Ascending aorta (tissue), 2 donors: ENCODE results near the gene MBD3. TPM values are rescaled to one million over a fixed set of nuclear protein-coding genes. Genes with fewer than 3 reads are reported as not detected.
"Not testable (repeated sequence)": the region's sequence is repeated elsewhere in the genome, so short reads cannot be mapped to it uniquely, and the experiment has no call there.

Experiments
- DNase-seq, 2 donors: peaks; one replicate each; pipeline ENCODE4 v3.0.0-alpha.2; 2019; ENCODE audit warnings: low spot score in 2 of 2
- H3K27ac ChIP-seq, 2 donors: fragments of 200-600 bp; sonication (generic); one replicate each; pipeline ENCODE4 v1.5.1; 2016 to 2017; ENCODE audit warnings: mild to moderate bottlenecking in 1 of 2
- H3K27me3 ChIP-seq: fragments of 200-600 bp; sonication (generic); one replicate; pipeline ENCODE4 v1.5.1; 2017
- H3K36me3 ChIP-seq, 2 donors: fragments of 200-600 bp; sonication (generic); one replicate each; pipeline ENCODE4 v1.5.1; 2016
- H3K4me1 ChIP-seq, 2 donors: fragments of 200-600 bp; sonication (generic); one replicate each; pipeline ENCODE4 v1.5.1; 2016 to 2017; ENCODE audit warnings: mild to moderate bottlenecking in 1 of 2
- H3K4me3 ChIP-seq, 2 donors: fragments of 200-600 bp; sonication (generic); one replicate each; pipeline ENCODE4 v1.5.1; 2016 to 2017; ENCODE audit warnings: mild to moderate bottlenecking in 1 of 2
- H3K9me3 ChIP-seq, 2 donors: fragments of 200-600 bp; sonication (generic); one replicate each; pipeline ENCODE4 v1.5.1; 2016
- intact Hi-C: fragments of 100-400 bp; cut with DNase I; formaldehyde crosslinking; loops from one replicate; pipeline ENCODE4 v1.15.1; 2023
- total RNA-seq: library from RNA; depleted of rRNA; stranded (reverse); fragments of >200 nt; gene quantifications from one replicate; pipeline ENCODE4 v1.1.0, GENCODE V29; 2016
- TF ChIP-seq, protein P1 (sequence below), 3 experiments: fragments of 200-600 bp in 2 of 3; fragments of 450-650 bp in 1 of 3; sonication (generic) in 2 of 3; IDR thresholded peaks; one replicate each; pipeline ENCODE4 v1.5.1; 2016 to 2019; ENCODE audit warnings: antibody characterized with exemption in 3 of 3, mild to moderate bottlenecking in 1 of 3, moderate library complexity in 1 of 3

MBD3 gene
- total RNA-seq, 1 donor from 2014 or later = 143 TPM

DNA sequence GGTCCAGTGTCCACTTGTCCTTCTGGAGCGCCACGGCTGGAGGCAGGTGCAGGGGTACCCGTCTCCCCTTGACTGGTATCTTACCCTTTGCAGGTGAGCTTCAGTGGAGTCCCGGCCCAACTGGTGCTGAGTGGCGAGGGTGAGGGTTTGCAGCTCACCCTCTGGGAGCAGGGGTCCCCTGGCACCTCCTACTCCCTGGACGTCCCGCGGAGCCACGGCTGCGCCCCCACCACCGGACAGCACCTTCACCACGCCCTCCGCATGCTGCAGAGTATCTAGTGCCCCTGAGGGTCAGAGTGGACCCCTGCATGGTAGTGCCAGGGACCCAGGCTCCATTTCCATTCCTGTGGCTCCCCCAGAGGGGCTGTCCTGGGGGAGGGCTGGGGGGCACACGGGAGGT, 57.7 kb downstream of the MBD3 start:
- intact Hi-C loops = no loop called here
- Histone ChIP-seq H3K27me3 (no peaks in the 10 kb centered on the region), H3K9me3 (no peaks in the 10 kb centered on the region), H3K36me3 (no peaks in the 10 kb centered on the region), H3K4me3 (no peak overlapping the region), H3K4me1 (no peaks in the 10 kb centered on the region), H3K27ac (no peak overlapping the region)
- no peak for DNase-seq
- TF ChIP-seq, protein P1, sequence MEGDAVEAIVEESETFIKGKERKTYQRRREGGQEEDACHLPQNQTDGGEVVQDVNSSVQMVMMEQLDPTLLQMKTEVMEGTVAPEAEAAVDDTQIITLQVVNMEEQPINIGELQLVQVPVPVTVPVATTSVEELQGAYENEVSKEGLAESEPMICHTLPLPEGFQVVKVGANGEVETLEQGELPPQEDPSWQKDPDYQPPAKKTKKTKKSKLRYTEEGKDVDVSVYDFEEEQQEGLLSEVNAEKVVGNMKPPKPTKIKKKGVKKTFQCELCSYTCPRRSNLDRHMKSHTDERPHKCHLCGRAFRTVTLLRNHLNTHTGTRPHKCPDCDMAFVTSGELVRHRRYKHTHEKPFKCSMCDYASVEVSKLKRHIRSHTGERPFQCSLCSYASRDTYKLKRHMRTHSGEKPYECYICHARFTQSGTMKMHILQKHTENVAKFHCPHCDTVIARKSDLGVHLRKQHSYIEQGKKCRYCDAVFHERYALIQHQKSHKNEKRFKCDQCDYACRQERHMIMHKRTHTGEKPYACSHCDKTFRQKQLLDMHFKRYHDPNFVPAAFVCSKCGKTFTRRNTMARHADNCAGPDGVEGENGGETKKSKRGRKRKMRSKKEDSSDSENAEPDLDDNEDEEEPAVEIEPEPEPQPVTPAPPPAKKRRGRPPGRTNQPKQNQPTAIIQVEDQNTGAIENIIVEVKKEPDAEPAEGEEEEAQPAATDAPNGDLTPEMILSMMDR (IDR thresholded peaks at IDR 0.05) = no peak

DNA sequence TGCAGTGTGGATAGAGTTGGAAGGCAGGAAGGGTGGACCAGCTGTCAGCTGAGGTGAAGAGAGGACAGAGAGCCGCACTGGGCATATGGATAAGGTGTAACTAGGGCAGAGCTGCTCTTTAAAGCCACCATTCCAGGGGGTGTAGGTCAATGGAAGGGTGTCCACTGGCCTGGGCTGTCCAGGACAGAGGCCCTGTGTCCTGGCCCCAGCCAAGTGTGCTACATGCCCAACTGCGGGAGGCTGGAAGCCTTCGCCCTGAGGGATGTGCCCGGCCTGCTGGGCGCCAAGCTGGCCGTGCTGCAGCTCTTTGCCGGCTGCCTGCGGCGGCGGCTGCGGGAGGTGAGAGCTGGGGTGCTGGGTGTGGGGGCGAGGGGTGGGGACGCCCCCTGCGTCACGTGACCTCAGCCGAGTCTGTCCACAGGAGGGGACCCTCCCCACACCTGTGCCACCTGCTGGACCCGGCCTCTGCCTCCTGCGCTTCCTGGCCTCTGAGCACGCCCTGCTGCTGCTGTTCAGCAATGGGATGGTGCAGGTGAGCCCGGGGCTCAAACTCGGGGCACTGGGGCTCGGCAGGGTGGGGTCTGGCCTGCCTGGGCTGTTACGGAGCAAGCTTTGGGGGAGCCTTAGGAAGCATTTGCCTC, 59.0 kb downstream of the MBD3 start:
- H3K9me3 ChIP-seq = no peaks in the 10 kb centered on the region
- H3K27me3 ChIP-seq = no peaks in the 10 kb centered on the region
- no peak for DNase-seq
- H3K4me3 ChIP-seq = no peak overlapping the region
- TF ChIP-seq, protein P1 (IDR thresholded peaks at IDR 0.05) = no peak
- no peak overlapping the region for H3K27ac ChIP-seq
- H3K36me3 ChIP-seq = no peaks in the 10 kb centered on the region
- intact Hi-C loops = no loop called here
- no peaks in the 10 kb centered on the region for H3K4me1 ChIP-seq

DNA sequence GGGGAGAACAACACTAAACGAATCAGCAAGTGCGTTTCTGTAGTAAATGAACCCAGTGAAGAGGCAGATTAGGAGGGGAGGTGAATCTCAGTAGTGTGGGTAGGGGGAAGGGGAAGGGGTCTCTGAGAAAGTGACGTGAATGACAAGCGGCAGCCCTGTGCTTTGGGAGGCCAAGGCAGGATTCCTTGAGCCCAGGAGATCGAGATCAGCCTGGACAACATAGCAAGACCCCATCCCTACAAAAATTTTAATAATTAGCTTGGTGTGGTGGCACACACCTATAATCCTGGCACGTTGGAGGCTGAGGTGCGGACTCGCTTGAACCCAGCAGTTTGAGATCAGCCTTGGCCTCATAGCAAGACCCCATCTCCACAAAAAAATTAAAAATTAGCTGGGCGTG, 60.7 kb downstream of the MBD3 start:
- TF ChIP-seq, protein P1 (IDR thresholded peaks at IDR 0.05) = no peak
- Histone ChIP-seq H3K9me3 (no peaks in the 10 kb centered on the region), H3K27me3 (peaks cover 3% of the 10 kb centered on the region), H3K4me1 (no peaks in the 10 kb centered on the region), H3K27ac (no peak overlapping the region), H3K36me3 (no peaks in the 10 kb centered on the region), H3K4me3 (no peak overlapping the region)
- intact Hi-C loops = no loop called here
- DNase-seq = no peak

DNA sequence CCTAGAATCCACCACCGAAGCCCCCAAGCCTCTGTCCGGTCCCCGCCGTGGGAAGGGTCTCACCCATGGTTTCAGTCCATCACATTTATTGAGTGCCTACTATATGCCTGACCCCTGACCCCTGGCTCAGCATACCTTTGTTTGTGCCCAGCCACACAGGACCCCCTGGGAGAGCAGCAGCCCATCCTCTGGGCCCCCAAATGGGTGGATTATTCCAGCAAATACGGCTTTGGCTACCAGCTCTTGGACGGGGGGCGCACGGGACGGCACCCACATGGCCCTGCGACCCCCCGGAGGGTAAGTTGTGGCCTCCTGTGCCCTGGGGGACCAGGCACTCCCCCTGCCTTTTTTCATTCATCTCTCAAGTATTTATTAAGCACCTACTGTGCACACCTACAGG, 61.1 kb downstream of the MBD3 start:
- Histone ChIP-seq H3K4me3 (no peak overlapping the region), H3K9me3 (no peaks in the 10 kb centered on the region), H3K36me3 (no peaks in the 10 kb centered on the region), H3K4me1 (no peaks in the 10 kb centered on the region), H3K27ac (no peak overlapping the region), H3K27me3 (peaks cover 3% of the 10 kb centered on the region)
- TF ChIP-seq, protein P1 (IDR thresholded peaks at IDR 0.05) = no peak
- no peak for DNase-seq
- intact Hi-C loops = no loop called here

DNA sequence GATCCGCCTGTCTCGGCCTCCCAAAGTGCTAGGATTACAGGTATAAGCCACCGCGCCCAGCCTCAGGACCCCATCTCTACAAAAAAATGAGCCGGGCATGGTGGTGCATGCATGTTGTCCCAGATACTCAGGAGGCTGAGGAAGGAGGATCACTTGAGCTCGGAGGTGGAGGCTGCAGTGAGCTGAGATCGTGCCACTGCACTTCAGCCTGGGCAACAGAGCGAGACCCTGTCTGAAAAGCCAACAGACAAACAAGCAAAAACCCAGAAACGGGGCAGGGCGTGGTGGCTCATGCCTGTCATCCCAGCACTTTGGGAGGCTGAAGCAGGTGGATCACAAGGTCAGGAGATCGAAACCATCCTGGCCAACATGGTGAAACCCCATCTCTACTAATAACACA, 61.8 kb downstream of the MBD3 start:
- intact Hi-C loops = loop anchor here (1.0 kb wide), 1 partner anchor 11 kb away; no protein-coding TSS in a partner anchor
- peaks cover 10% of the 10 kb centered on the region for H3K27me3 ChIP-seq
- not testable (repeated sequence) for H3K36me3 ChIP-seq, H3K4me3 ChIP-seq, H3K4me1 ChIP-seq, H3K27ac ChIP-seq, H3K9me3 ChIP-seq, DNase-seq

DNA sequence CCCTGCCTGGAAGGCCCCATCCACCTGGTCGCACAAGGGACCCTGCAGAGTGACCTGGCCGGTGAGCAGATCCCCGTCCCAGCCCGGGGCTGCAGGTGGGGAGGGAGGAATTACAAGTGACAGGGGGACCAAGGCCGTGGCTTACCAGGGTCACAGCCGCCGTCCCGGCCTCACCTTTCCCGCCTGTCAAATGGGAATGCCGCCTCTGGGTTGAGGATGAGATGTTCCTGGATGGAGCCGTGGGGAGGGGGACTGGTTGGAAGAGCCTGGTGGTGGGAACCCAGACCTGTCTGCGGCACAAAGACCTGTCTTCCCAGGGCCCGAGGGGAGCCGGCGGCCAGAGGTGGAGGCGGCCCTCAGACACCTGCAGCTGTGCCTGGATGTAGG, 63.2 kb downstream of the MBD3 start:
- Histone ChIP-seq H3K36me3 (no peaks in the 10 kb centered on the region), H3K27me3 (peaks cover 17% of the 10 kb centered on the region), H3K4me1 (no peaks in the 10 kb centered on the region), H3K9me3 (no peaks in the 10 kb centered on the region), H3K4me3 (no peak overlapping the region), H3K27ac (no peak overlapping the region)
- intact Hi-C loops = no loop called here
- DNase-seq = no peak
- TF ChIP-seq, protein P1 (IDR thresholded peaks at IDR 0.05) = no peak
